DOHH2 (cell line): ENCODE results near the gene PCCA.

Experiments used
- CTCF ChIP-seq: fragments of 200-600 bp; sonication (generic); IDR thresholded peaks from one replicate; pipeline ENCODE4 v1.5.1; 2014; ENCODE audit warnings: antibody characterized with exemption, mild to moderate bottlenecking, low read depth, low read length; ENCODE audit not compliant: poor library complexity, severe bottlenecking
- EZH2phosphoT487 ChIP-seq: fragments of 200-600 bp; sonication (generic); IDR thresholded peaks from 2 replicates; pipeline ENCODE4 v1.6.1; 2017; ENCODE audit warnings: borderline replicate concordance, mild to moderate bottlenecking, antibody characterized with exemption, low read length, moderate library complexity, mixed read lengths

- no peak for TF ChIP-seq EZH2phosphoT487
- no peak for TF ChIP-seq CTCF
Observed at GRCh38 chr13:100432611-100433010, 343.7 kb downstream of the PCCA start.
